Tibial nerve (tissue), 4 donors: Measurements from ENCODE around the gene TNS3. TPM values are rescaled to one million over a fixed set of nuclear protein-coding genes. Genes with fewer than 3 reads are reported as not detected.
A peak's percentile ranks its signal among the peaks of the same experiment; 100 is the strongest.

Source experiments
- DNase-seq, 2 donors: peaks; one replicate each; pipeline ENCODE4 v3.0.0-alpha.2; 2019; ENCODE audit warnings: low spot score in 2 of 2
- H3K27ac ChIP-seq, 4 donors: fragments of 200-600 bp; sonication (generic) in 3 of 4; one replicate each; pipeline ENCODE4 v1.5.1; 2017 to 2019; ENCODE audit warnings: mild to moderate bottlenecking in 1 of 4
- H3K27me3 ChIP-seq, 2 donors: fragments of 200-600 bp; sonication (generic) in 1 of 2; one replicate each; pipeline versions ENCODE4 v1.5.1 to v1.6.0; 2017 to 2019
- H3K36me3 ChIP-seq, 3 donors: fragments of 200-600 bp; sonication (generic); one replicate each; pipeline ENCODE4 v1.5.1; 2018 to 2019
- H3K4me1 ChIP-seq, 4 donors: fragments of 200-600 bp; sonication (generic) in 3 of 4; one replicate each; pipeline ENCODE4 v1.5.1; 2017 to 2019
- H3K4me3 ChIP-seq, 4 donors: fragments of 200-600 bp; sonication (generic) in 3 of 4; one replicate each; pipeline ENCODE4 v1.5.1; 2017 to 2019; ENCODE audit warnings: mild to moderate bottlenecking in 1 of 4, moderate library complexity in 1 of 4
- H3K9me3 ChIP-seq, 4 donors: fragments of 200-600 bp; sonication (generic) in 3 of 4; one replicate each; pipeline ENCODE4 v1.5.1; 2017 to 2019
- CTCF ChIP-seq, 5 experiments: fragments of 200-600 bp in 3 of 5; fragments of 450-650 bp in 2 of 5; sonication (generic) in 3 of 5; IDR thresholded peaks; one replicate each; pipeline ENCODE4 v1.5.1; 2016 to 2019; ENCODE audit warnings: antibody characterized with exemption in 5 of 5, mild to moderate bottlenecking in 3 of 5, moderate library complexity in 2 of 5
- EP300 ChIP-seq, 2 donors: sonication (generic); formaldehyde crosslinking; IDR thresholded peaks; one replicate each; pipeline ENCODE4 v1.6.1; 2017; ENCODE audit warnings: antibody characterized with exemption in 2 of 2, mild to moderate bottlenecking in 1 of 2
- POLR2A ChIP-seq, 2 donors: fragments of 450-650 bp; IDR thresholded peaks; one replicate each; pipeline ENCODE4 v1.6.1; 2017; ENCODE audit warnings: antibody characterized with exemption in 2 of 2, mild to moderate bottlenecking in 2 of 2, moderate library complexity in 2 of 2
- WGBS, 2 donors: methylation state at CpG; one replicate each; pipeline ENCODE4 v1.1.5; 2018; 5-methylcytosine and 5-hydroxymethylcytosine counted together
- total RNA-seq, 4 donors: library from RNA; depleted of rRNA; stranded (reverse); fragments of >200 nt; gene quantifications; one replicate each; pipeline ENCODE4 v1.1.0, GENCODE V29; 2016

The TNS3 gene
- total RNA-seq, 4 donors from 2014 or later, result 118 to 142 (median 133) TPM

GRCh38 chr7:47411281-47411869 is 170.5 kb downstream of the TNS3 start:
- DNase-seq, result no peak
- no peaks in the 10 kb centered on the region for H3K27me3 ChIP-seq
- no peaks in the 10 kb centered on the region for H3K9me3 ChIP-seq
- peaks cover 0 to 47% (median 17%) of the 10 kb centered on the region in 4 donors for H3K4me1 ChIP-seq
- 95 to 98% methylated on average over 18 of the region's 18 CpGs for WGBS, 2 donors
- no peak overlapping the region for H3K4me3 ChIP-seq
- H3K36me3 ChIP-seq, result peaks cover 0 to 61% (median 0%) of the 10 kb centered on the region in 3 donors
- H3K27ac ChIP-seq, result no peak overlapping the region
- TF ChIP-seq EP300 (IDR thresholded peaks at IDR 0.05) (no peak), CTCF (IDR thresholded peaks at IDR 0.05) (no peak), POLR2A (IDR thresholded peaks at IDR 0.05) (no peak)

- 63 to 69% methylated on average over 5 of the region's 5 CpGs for WGBS, 2 donors
- peaks cover 0 to 44% (median 0%) of the 10 kb centered on the region in 3 donors for H3K36me3 ChIP-seq
- H3K9me3 ChIP-seq, result no peaks in the 10 kb centered on the region
- no peaks in the 10 kb centered on the region for H3K27me3 ChIP-seq
- TF ChIP-seq POLR2A (IDR thresholded peaks at IDR 0.05) (no peak), EP300 (IDR thresholded peaks at IDR 0.05) (no peak), CTCF (IDR thresholded peaks at IDR 0.05) (no peak)
- H3K4me3 ChIP-seq, result no peak overlapping the region
- peaks cover 0 to 63% (median 30%) of the 10 kb centered on the region in 4 donors for H3K4me1 ChIP-seq
- H3K27ac ChIP-seq, result peak overlapping the region in 3 of 4 donors; percentile 9 to 77 (median 51)
- DNase-seq, result no peak
These were observed 173.2 kb downstream of the TNS3 start for GRCh38 chr7:47408675-47409074.

GRCh38 chr7:47407821-47408674 is 173.9 kb downstream of the TNS3 start:
- H3K4me3 ChIP-seq, result no peak overlapping the region
- peaks cover 0 to 69% (median 32%) of the 10 kb centered on the region in 4 donors for H3K4me1 ChIP-seq
- H3K36me3 ChIP-seq, result peaks cover 0 to 38% (median 0%) of the 10 kb centered on the region in 3 donors
- H3K27me3 ChIP-seq, result no peaks in the 10 kb centered on the region
- DNase-seq, result no peak
- TF ChIP-seq EP300 (IDR thresholded peaks at IDR 0.05) (no peak), CTCF (IDR thresholded peaks at IDR 0.05) (no peak)
- no peaks in the 10 kb centered on the region for H3K9me3 ChIP-seq
- H3K27ac ChIP-seq, result peak overlapping the region in 3 of 4 donors; percentile 9 to 77 (median 51)
- WGBS, 2 donors, result 85 to 88% methylated on average over 14 of the region's 14 CpGs

- H3K27ac ChIP-seq, result peak overlapping the region; percentile 32 to 77 (median 58)
- no peaks in the 10 kb centered on the region for H3K9me3 ChIP-seq
- H3K4me1 ChIP-seq, result peaks cover 0 to 79% (median 37%) of the 10 kb centered on the region in 4 donors
- DNase-seq, result no peak
- no peaks in the 10 kb centered on the region for H3K27me3 ChIP-seq
- WGBS, 2 donors, result 70 to 78% methylated on average over 13 of the region's 13 CpGs
- H3K36me3 ChIP-seq, result peaks cover 0 to 35% (median 0%) of the 10 kb centered on the region in 3 donors
- H3K4me3 ChIP-seq, result no peak overlapping the region
- TF ChIP-seq EP300 (IDR thresholded peaks at IDR 0.05), result no peak
These were observed 174.8 kb downstream of the TNS3 start for GRCh38 chr7:47407136-47407535.

- H3K27me3 ChIP-seq, result no peaks in the 10 kb centered on the region
- no peaks in the 10 kb centered on the region for H3K9me3 ChIP-seq
- DNase-seq, result no peak
- H3K27ac ChIP-seq, result peak overlapping the region; percentile 32 to 77 (median 58)
- peaks cover 0 to 82% (median 37%) of the 10 kb centered on the region in 4 donors for H3K4me1 ChIP-seq
- WGBS, 2 donors, result 44 to 46% methylated on average over 11 of the region's 11 CpGs
- TF ChIP-seq POLR2A (IDR thresholded peaks at IDR 0.05) (no peak), CTCF (IDR thresholded peaks at IDR 0.05) (no peak), EP300 (IDR thresholded peaks at IDR 0.05) (no peak)
- H3K4me3 ChIP-seq, result no peak overlapping the region
- H3K36me3 ChIP-seq, result peaks cover 0 to 35% (median 0%) of the 10 kb centered on the region in 3 donors
These were observed 175.1 kb downstream of the TNS3 start for GRCh38 chr7:47406801-47407129.
